HEK293T (cell line): ENCODE measurements around the gene C1QB.

ENCODE experiments used
- BHLHE40 ChIP-seq: fragments of 450-650 bp; IDR thresholded peaks from 2 replicates; pipeline ENCODE4 v1.6.1; 2016; ENCODE audit warnings: mild to moderate bottlenecking, moderate library complexity, borderline replicate concordance
- FOXK2 ChIP-seq: fragments of 450-650 bp; IDR thresholded peaks from 2 replicates; pipeline ENCODE4 v1.6.1; 2016; ENCODE audit warnings: mild to moderate bottlenecking
- L3MBTL2 ChIP-seq: fragments of 450-650 bp; conservative IDR thresholded peaks from 2 replicates; pipeline ENCODE4 v1.6.1; 2016; ENCODE audit warnings: mild to moderate bottlenecking

DNA sequence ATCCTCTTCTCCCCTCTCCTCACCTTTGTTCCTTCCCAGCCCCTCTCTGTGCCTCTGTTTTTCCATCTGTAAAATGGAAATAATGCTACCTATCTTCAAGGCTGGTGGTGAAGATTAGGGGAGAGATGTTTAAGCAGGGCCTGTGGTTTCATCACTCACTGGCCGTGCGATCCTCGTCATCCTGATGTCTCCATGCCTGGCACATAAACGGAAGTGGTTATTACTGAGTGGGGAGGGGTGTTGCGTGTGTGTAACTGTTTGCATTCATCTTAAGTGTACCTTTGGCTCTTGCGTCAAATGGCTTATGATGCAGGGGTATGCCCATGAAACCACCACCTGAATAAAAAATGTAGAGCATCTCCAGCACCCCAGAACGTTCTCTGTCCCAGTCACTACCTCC, 33.8 kb upstream of the C1QB start:
- TF ChIP-seq BHLHE40 (no peak), L3MBTL2 (no peak), FOXK2 (no peak)
